GM06990 (cell line): ENCODE results near the gene ANKS3.

ENCODE experiments used
- DNase-seq: peaks from one replicate; pipeline ENCODE4 v3.0.0-alpha.2; 2011; ENCODE audit not compliant: insufficient read length; ENCODE audit errors: extremely low read depth
- H3K27me3 ChIP-seq: replicated peaks from 2 replicates; pipeline ENCODE4 v1.6.0; 2011; ENCODE audit warnings: low read length; ENCODE audit not compliant: control insufficient read depth, insufficient read depth
- H3K36me3 ChIP-seq: 2 replicates; pipeline ENCODE4 v1.5.1; 2011; ENCODE audit warnings: low read length; ENCODE audit not compliant: control insufficient read depth, insufficient read depth
- H3K4me3 ChIP-seq: replicated peaks from 2 replicates; pipeline ENCODE4 v1.5.1; 2011; ENCODE audit warnings: low read depth, mild to moderate bottlenecking, control low read depth, low read length
- TF ChIP-seq, protein P1 (sequence below): IDR thresholded peaks from 2 replicates; pipeline ENCODE4 v1.5.1; 2011; ENCODE audit warnings: low read length, control low read depth, mild to moderate bottlenecking, inconsistent platforms; ENCODE audit not compliant: insufficient read depth, poor library complexity, severe bottlenecking

ANKS3 gene

DNA sequence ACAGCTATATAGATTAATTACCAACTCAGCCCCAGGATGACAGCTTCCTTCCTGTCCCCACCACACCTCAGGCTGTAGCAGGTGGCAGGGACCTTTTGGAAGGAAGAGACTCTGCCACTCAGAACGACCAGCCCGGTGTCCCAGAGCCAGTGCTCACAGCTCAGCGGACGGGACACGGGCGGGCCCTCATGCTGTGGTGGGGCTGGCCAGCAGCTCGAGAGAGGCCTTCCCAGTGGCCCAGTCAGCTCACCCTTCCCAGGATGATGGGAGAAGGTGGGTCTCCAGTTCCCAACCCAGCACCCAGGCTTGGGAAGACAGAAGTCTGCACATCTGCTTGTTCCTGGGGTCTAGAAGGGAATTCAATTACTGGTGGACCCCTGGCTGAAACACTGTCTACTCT, 30.2 kb downstream of the ANKS3 start:
- DNase-seq, result no peak
- Histone ChIP-seq H3K36me3 (peaks cover 19% of the 10 kb centered on the region), H3K27me3 (no peaks in the 10 kb centered on the region), H3K4me3 (no peak overlapping the region)
- TF ChIP-seq, protein P1, sequence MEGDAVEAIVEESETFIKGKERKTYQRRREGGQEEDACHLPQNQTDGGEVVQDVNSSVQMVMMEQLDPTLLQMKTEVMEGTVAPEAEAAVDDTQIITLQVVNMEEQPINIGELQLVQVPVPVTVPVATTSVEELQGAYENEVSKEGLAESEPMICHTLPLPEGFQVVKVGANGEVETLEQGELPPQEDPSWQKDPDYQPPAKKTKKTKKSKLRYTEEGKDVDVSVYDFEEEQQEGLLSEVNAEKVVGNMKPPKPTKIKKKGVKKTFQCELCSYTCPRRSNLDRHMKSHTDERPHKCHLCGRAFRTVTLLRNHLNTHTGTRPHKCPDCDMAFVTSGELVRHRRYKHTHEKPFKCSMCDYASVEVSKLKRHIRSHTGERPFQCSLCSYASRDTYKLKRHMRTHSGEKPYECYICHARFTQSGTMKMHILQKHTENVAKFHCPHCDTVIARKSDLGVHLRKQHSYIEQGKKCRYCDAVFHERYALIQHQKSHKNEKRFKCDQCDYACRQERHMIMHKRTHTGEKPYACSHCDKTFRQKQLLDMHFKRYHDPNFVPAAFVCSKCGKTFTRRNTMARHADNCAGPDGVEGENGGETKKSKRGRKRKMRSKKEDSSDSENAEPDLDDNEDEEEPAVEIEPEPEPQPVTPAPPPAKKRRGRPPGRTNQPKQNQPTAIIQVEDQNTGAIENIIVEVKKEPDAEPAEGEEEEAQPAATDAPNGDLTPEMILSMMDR, result no peak

DNA sequence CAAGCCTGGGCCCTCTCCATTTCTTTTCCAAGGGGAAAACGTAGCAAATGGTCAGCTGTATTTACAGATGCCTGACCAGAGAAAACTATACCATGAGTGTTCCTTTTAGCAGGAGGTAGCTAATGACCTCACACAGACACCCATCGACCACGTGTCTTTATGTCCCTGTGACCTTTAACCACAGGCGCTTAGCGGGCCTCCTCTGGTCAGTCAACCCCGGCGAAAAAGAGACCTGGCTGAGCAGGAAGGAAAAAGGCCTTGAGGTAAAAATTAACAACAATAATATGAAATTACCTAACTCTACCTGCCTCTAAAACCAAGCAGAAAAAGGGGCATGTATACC, 31.6 kb downstream of the ANKS3 start:
- Histone ChIP-seq H3K4me3 (no peak overlapping the region), H3K27me3 (no peaks in the 10 kb centered on the region), H3K36me3 (peaks cover 30% of the 10 kb centered on the region)
- no peak for DNase-seq
- TF ChIP-seq, protein P1, result no peak

DNA sequence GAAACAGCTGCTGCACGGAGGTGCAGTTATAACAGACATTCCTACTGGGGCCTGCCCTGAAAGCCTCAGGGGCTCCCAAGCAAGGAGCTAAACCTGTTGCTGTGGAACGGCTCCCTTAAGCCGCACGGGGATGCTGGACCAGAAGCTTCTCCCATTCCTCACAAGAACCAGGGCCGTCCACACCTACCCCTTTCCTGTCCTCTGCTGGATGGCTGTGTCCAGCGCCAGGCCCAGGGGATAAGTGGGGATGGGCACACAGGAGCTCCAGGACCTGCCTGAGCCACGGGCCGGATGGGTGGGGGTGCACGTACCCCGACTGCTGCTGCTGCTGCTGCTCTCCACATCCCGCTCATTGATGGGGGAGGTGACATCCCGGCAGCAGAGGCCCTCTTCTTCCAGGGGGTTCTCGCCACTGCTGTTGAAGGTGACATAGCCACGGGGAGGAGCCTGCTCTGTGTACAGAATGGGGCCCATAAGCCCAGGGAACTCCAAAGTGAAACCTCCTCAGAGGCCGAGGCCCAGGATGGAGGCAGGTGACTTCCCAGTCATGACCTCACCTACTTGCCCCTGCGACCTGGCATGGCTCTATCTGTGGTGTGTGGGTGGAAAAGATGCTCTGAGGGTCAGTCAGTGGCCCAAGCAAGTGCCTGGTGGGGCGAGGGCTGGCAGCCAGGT, 32.1 kb downstream of the ANKS3 start:
- H3K27me3 ChIP-seq, result no peaks in the 10 kb centered on the region
- no peak for DNase-seq
- no peak overlapping the region for H3K4me3 ChIP-seq
- H3K36me3 ChIP-seq, result peaks cover 34% of the 10 kb centered on the region
- TF ChIP-seq, protein P1, result no peak

DNA sequence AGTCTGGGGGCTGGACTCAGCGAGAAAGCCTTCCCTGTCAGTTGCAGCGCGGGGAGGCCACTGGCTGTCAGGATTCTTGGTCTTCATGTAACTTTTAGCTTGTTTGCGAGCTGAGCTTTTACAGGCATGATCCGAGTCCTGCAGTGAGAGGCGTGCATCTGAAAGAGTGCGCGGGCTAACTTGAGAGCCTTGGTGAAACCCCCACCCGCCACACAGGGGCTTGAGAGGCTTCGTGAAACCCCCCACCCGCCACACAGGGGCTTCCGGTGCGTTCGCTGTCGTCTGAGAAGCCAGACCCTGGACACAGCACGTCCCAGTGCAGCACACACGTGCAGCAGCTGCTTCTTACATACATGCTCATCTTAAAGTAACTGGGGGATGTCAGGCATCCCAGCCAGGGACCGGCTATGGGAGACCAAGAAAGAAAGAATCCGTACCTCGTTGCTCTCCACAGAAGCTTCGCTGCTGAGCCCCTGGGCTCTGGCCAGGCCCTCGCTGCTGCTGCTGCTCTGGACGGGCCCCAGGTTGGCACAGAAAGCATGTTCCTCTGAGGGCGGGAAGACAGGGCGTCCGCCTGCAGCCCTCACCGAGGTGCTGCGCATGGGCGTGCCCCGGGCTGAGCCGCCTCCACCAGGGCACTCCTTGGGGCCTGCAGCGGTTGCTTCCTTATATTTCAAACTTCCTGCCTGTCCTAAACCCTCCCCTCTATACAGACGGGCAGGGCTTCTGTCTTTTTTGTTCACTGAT, 32.9 kb downstream of the ANKS3 start:
- TF ChIP-seq, protein P1, result no peak
- Histone ChIP-seq H3K27me3 (no peaks in the 10 kb centered on the region), H3K36me3 (peaks cover 36% of the 10 kb centered on the region), H3K4me3 (no peak overlapping the region)
- no peak for DNase-seq

DNA sequence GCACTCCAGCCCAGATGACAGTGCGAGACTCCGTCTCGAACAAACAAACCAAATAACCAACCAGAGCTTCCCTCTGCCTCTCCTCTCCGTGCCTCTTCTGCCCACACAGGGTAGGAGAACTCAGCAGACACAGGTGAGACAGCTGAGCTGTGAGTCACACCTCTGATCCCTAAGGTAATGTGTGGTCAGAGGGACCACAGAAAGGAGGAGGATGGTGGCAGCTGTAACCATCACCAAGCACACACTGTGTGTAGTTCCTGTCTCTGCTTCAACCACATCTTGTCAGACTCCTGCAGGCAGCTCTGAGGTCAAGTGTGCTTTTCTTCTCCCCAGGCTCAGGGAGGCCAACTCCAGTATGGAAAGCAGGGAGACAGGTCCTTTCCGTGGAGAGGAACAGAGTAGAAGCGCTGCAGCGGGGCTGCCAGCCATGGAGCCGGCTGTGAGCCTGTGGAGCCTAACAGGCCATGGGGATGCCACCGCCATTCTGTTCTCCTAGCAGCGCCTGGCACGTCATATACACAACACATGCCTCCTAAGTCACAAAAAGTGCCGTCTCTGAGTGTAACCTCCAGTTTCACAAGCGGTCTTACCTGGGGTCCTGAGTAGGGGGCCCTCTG, 33.6 kb downstream of the ANKS3 start:
- TF ChIP-seq, protein P1, result no peak
- no peak for DNase-seq
- Histone ChIP-seq H3K36me3 (peaks cover 41% of the 10 kb centered on the region), H3K27me3 (no peaks in the 10 kb centered on the region), H3K4me3 (no peak overlapping the region)
